ENCODE measurements around the gene CHRM4.
"Not testable (repeated sequence)": the region's sequence is repeated elsewhere in the genome, so short reads cannot be mapped to it uniquely, and the experiment has no call there.

The CHRM4 gene

DNA sequence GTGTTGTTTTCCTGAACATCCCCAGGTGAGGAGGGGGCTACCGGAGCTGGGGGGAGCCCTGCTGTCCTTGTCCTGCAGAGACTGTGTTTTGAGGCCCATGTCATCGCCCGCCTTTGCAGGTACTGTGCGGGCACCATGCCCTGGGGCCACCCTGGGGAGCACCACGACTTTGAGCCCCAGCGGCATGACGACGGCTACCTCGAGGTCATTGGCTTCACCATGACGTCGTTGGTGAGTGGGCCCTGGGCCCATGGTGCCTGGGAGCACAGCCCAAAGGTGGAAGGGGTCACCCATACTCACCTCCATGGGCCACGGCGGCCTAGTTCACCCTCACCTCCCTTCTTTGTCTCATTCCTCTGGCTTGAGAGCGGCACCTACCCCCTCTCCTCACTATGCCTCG is 16.8 kb downstream of the CHRM4 start:
- Histone ChIP-seq H4K20me1 (ENCODE audit: low read depth, low read length) (no peaks in the 10 kb centered on the region), H3K4me2 (ENCODE audit: low read depth, low read length, poor library complexity, severe bottlenecking) (no peak overlapping the region), H3K36me3 (ENCODE audit: low read length) (no peaks in the 10 kb centered on the region), H3K27me3 (ENCODE audit: low read length) (no peaks in the 10 kb centered on the region), H3K9ac (ENCODE audit: low read length) (no peak overlapping the region), H3K9me2 (replicated peaks; ENCODE audit: insufficient read depth, low read length) (no peaks in the 10 kb centered on the region), H3K79me2 (ENCODE audit: insufficient read depth, low read length) (no peaks in the 10 kb centered on the region), H3K4me3 (ENCODE audit: insufficient read depth, low read length, poor library complexity, severe bottlenecking) (no peak overlapping the region), H3K9me3 (ENCODE audit: insufficient read depth, low read length) (no peaks in the 10 kb centered on the region), H2AFZ (ENCODE audit: low read depth, low read length, severe bottlenecking) (no peak overlapping the region), H3K27ac (ENCODE audit: low read depth, low read length) (no peak overlapping the region), H3F3A (ENCODE audit: insufficient read depth) (no peaks in the 10 kb centered on the region)
- TF ChIP-seq, protein P1, sequence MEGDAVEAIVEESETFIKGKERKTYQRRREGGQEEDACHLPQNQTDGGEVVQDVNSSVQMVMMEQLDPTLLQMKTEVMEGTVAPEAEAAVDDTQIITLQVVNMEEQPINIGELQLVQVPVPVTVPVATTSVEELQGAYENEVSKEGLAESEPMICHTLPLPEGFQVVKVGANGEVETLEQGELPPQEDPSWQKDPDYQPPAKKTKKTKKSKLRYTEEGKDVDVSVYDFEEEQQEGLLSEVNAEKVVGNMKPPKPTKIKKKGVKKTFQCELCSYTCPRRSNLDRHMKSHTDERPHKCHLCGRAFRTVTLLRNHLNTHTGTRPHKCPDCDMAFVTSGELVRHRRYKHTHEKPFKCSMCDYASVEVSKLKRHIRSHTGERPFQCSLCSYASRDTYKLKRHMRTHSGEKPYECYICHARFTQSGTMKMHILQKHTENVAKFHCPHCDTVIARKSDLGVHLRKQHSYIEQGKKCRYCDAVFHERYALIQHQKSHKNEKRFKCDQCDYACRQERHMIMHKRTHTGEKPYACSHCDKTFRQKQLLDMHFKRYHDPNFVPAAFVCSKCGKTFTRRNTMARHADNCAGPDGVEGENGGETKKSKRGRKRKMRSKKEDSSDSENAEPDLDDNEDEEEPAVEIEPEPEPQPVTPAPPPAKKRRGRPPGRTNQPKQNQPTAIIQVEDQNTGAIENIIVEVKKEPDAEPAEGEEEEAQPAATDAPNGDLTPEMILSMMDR (IDR thresholded peaks at IDR 0.05; ENCODE audit: insufficient read depth, low read length, poor library complexity, severe bottlenecking): no peak
- no peak for TF ChIP-seq EZH2phosphoT487 (conservative IDR thresholded peaks at IDR 0.05; ENCODE audit: low read length)

DNA sequence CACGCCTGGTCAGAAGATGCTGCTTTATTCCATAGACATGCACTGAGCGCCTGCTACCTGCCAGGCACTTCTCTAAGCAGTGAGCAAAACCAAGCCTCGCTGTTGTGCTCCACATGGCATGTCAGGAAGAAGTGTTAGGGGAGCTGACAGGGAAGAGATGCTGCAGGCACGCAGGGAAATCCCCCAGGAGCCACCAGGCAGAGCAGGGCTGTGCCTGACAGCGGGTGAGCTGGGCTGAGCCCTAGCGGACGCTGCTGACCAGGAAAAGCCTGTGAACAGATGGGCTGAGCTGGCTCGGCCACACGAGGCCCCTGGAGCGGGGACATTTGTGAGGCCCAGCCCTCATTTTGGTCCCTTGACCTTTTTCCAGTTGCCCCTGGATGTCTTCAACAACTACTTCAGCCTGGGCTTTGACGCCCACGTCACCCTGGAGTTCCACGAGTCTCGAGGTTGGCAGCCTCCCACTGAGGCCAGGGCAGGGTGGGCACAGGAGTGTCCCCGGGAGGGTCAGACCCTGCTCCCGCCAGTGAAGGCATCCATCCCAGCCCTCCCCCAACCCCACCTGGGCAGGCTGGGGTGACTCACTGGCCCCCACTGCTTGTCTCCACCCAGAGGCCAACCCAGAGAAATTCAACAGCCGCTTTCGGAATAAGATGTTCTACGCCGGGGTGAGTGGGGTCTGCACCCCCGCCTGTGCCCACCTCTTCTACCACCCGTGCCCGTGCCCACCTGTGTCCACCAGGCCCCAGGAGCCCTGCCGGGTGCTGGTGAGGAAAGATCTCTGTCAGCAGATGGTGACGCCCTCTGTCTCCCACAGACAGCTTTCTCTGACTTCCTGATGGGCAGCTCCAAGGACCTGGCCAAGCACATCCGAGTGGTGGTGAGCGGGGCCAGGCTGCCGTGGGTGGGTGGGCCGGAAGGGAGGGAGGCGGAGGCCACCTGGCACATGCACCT is 17.5 kb downstream of the CHRM4 start:
- Histone ChIP-seq H3K9ac (ENCODE audit: low read length) (no peak overlapping the region), H3K27me3 (ENCODE audit: low read length) (no peaks in the 10 kb centered on the region), H2AFZ (ENCODE audit: low read depth, low read length, severe bottlenecking) (no peak overlapping the region), H3F3A (ENCODE audit: insufficient read depth) (no peaks in the 10 kb centered on the region), H3K27ac (ENCODE audit: low read depth, low read length) (no peak overlapping the region), H3K4me3 (ENCODE audit: insufficient read depth, low read length, poor library complexity, severe bottlenecking) (no peak overlapping the region), H4K20me1 (ENCODE audit: low read depth, low read length) (no peaks in the 10 kb centered on the region), H3K79me2 (ENCODE audit: insufficient read depth, low read length) (no peaks in the 10 kb centered on the region), H3K36me3 (ENCODE audit: low read length) (no peaks in the 10 kb centered on the region), H3K4me2 (ENCODE audit: low read depth, low read length, poor library complexity, severe bottlenecking) (no peak overlapping the region), H3K9me3 (ENCODE audit: insufficient read depth, low read length) (no peaks in the 10 kb centered on the region), H3K9me2 (replicated peaks; ENCODE audit: insufficient read depth, low read length) (no peaks in the 10 kb centered on the region)
- TF ChIP-seq, protein P1 (IDR thresholded peaks at IDR 0.05; ENCODE audit: insufficient read depth, low read length, poor library complexity, severe bottlenecking): no peak
- no peak for TF ChIP-seq EZH2phosphoT487 (conservative IDR thresholded peaks at IDR 0.05; ENCODE audit: low read length)

DNA sequence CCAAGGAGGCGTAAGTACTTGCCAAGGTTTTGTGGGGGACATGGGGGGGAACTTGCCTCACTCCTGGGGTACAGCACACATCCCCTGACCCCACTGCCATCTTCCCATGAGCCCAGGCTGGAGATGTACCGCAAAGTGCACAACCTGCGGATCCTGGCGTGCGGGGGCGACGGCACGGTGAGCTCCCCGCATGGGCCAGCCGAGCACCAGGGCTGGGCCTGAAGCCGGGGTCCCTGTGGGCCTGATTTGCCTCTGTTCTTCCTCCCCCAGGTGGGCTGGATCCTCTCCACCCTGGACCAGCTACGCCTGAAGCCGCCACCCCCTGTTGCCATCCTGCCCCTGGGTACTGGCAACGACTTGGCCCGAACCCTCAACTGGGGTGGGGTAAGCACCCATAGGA is 19.1 kb downstream of the CHRM4 start:
- not testable (repeated sequence) for H3K36me3 ChIP-seq (ENCODE audit: low read length); H3K9me3 ChIP-seq (ENCODE audit: insufficient read depth, low read length); H3K9ac ChIP-seq (ENCODE audit: low read length); H4K20me1 ChIP-seq (ENCODE audit: low read depth, low read length); H3K79me2 ChIP-seq (ENCODE audit: insufficient read depth, low read length); H3K4me3 ChIP-seq (ENCODE audit: insufficient read depth, low read length, poor library complexity, severe bottlenecking); H3K27ac ChIP-seq (ENCODE audit: low read depth, low read length); H3K27me3 ChIP-seq (ENCODE audit: low read length); H3F3A ChIP-seq (ENCODE audit: insufficient read depth); H3K4me2 ChIP-seq (ENCODE audit: low read depth, low read length, poor library complexity, severe bottlenecking); H2AFZ ChIP-seq (ENCODE audit: low read depth, low read length, severe bottlenecking); H3K9me2 ChIP-seq (replicated peaks; ENCODE audit: insufficient read depth, low read length)

DNA sequence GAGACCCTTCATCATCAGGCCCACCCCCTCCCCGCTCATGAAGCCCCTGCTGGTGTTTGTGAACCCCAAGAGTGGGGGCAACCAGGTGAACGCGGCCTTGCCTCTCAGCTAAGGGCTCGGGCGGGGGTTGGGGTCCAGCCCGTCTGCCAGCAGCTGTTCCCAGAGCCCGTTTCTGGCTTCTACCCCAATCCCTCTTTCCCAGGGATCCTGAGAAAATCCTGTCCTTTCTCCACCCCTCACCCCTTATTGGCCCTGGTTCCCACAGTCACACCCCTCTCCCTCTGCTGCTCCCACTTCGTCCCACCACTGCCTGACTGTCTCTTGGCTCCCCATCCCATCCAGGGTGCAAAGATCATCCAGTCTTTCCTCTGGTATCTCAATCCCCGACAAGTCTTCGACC is 19.5 kb downstream of the CHRM4 start:
- H3K9ac ChIP-seq (ENCODE audit: low read length): no peak overlapping the region
- no peaks in the 10 kb centered on the region for H3K9me2 ChIP-seq (replicated peaks; ENCODE audit: insufficient read depth, low read length)
- no peaks in the 10 kb centered on the region for H3K36me3 ChIP-seq (ENCODE audit: low read length)
- TF ChIP-seq, protein P1 (IDR thresholded peaks at IDR 0.05; ENCODE audit: insufficient read depth, low read length, poor library complexity, severe bottlenecking): no peak
- no peak for TF ChIP-seq EZH2phosphoT487 (conservative IDR thresholded peaks at IDR 0.05; ENCODE audit: low read length)
- no peaks in the 10 kb centered on the region for H3K27me3 ChIP-seq (ENCODE audit: low read length)
- H3K9me3 ChIP-seq (ENCODE audit: insufficient read depth, low read length): no peaks in the 10 kb centered on the region
- no peak overlapping the region for H3K27ac ChIP-seq (ENCODE audit: low read depth, low read length)
- no peak overlapping the region for H2AFZ ChIP-seq (ENCODE audit: low read depth, low read length, severe bottlenecking)
- H3K79me2 ChIP-seq (ENCODE audit: insufficient read depth, low read length): no peaks in the 10 kb centered on the region
- H4K20me1 ChIP-seq (ENCODE audit: low read depth, low read length): no peaks in the 10 kb centered on the region
- no peak overlapping the region for H3K4me3 ChIP-seq (ENCODE audit: insufficient read depth, low read length, poor library complexity, severe bottlenecking)
- H3K4me2 ChIP-seq (ENCODE audit: low read depth, low read length, poor library complexity, severe bottlenecking): no peak overlapping the region
- H3F3A ChIP-seq (ENCODE audit: insufficient read depth): no peaks in the 10 kb centered on the region

DNA sequence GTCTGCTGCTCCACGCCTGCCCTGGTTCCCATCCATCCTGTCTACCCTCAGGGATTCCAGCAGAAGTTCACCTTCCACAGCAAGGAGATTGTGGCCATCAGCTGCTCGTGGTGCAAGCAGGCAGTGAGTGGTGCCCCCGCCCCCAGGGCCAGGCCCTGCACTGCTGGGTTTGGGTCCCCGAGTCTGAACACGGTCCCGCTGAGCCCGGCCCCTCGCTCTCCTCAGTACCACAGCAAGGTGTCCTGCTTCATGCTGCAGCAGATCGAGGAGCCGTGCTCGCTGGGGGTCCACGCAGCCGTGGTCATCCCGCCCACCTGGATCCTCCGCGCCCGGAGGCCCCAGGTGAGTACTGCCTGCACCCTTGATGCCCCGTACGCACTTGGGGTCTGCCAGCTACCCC is 20.3 kb downstream of the CHRM4 start:
- not testable (repeated sequence) for H3F3A ChIP-seq (ENCODE audit: insufficient read depth); H3K27me3 ChIP-seq (ENCODE audit: low read length); H3K9ac ChIP-seq (ENCODE audit: low read length); H3K4me2 ChIP-seq (ENCODE audit: low read depth, low read length, poor library complexity, severe bottlenecking); H3K9me3 ChIP-seq (ENCODE audit: insufficient read depth, low read length); H4K20me1 ChIP-seq (ENCODE audit: low read depth, low read length); H3K9me2 ChIP-seq (replicated peaks; ENCODE audit: insufficient read depth, low read length); H3K36me3 ChIP-seq (ENCODE audit: low read length); H3K79me2 ChIP-seq (ENCODE audit: insufficient read depth, low read length); H2AFZ ChIP-seq (ENCODE audit: low read depth, low read length, severe bottlenecking); H3K4me3 ChIP-seq (ENCODE audit: insufficient read depth, low read length, poor library complexity, severe bottlenecking); H3K27ac ChIP-seq (ENCODE audit: low read depth, low read length)

All from SU-DHL-6 (cell line).